H9 (cell line): ENCODE results near the gene MROH2A. TPM values are rescaled to one million over a fixed set of nuclear protein-coding genes. Genes with fewer than 3 reads are reported as not detected.

Experiments used
- DNase-seq: peaks from one replicate; pipeline ENCODE4 v3.0.0-alpha.2; 2017
- H2AFZ ChIP-seq: one replicate; pipeline ENCODE4 v1.6.1; 2013; ENCODE audit warnings: mild to moderate bottlenecking, low read length, control low read depth, moderate library complexity
- H2AK5ac ChIP-seq: 2 replicates; pipeline ENCODE4 v1.6.1; 2013; ENCODE audit warnings: low read length, control low read depth, mixed read lengths; ENCODE audit not compliant: insufficient read length
- H2BK120ac ChIP-seq: one replicate; pipeline ENCODE4 v1.6.1; 2013; ENCODE audit warnings: low read depth, mild to moderate bottlenecking, low read length, control low read depth, inconsistent platforms; ENCODE audit not compliant: poor library complexity, severe bottlenecking
- H2BK12ac ChIP-seq: 2 replicates; pipeline ENCODE4 v1.6.1; 2013; ENCODE audit warnings: low read length, control low read depth, mixed read lengths, low read depth; ENCODE audit not compliant: insufficient read length
- H2BK15ac ChIP-seq: 2 replicates; pipeline ENCODE4 v1.6.1; 2013; ENCODE audit warnings: low read depth, low read length, control low read depth
- H2BK20ac ChIP-seq: one replicate; pipeline ENCODE4 v1.6.1; 2013; ENCODE audit warnings: low read depth, mild to moderate bottlenecking, low read length, control low read depth, inconsistent platforms; ENCODE audit not compliant: poor library complexity, severe bottlenecking
- H2BK5ac ChIP-seq: 2 replicates; pipeline ENCODE4 v1.6.1; 2013; ENCODE audit warnings: low read length, control low read depth, mixed read lengths; ENCODE audit not compliant: insufficient read length
- H3K14ac ChIP-seq: 2 replicates; pipeline ENCODE4 v1.6.1; 2013; ENCODE audit warnings: low read length, control low read depth; ENCODE audit not compliant: insufficient read depth
- H3K18ac ChIP-seq: 2 replicates; pipeline ENCODE4 v1.6.1; 2013; ENCODE audit warnings: low read depth, mild to moderate bottlenecking, mixed read lengths, low read length, control low read depth; ENCODE audit not compliant: insufficient read length
- H3K23ac ChIP-seq: 2 replicates; pipeline ENCODE4 v1.6.1; 2013; ENCODE audit warnings: low read length, control low read depth, mixed read lengths, low read depth; ENCODE audit not compliant: insufficient read length
- H3K23me2 ChIP-seq: 2 replicates; pipeline ENCODE4 v1.6.1; 2013; ENCODE audit warnings: low read depth, mild to moderate bottlenecking, mixed read lengths, low read length, control low read depth; ENCODE audit not compliant: insufficient read length, poor library complexity, severe bottlenecking
- H3K27ac ChIP-seq: 2 replicates; pipeline ENCODE4 v1.5.1; 2013; ENCODE audit warnings: low read length, control low read depth, mixed read lengths, low read depth; ENCODE audit not compliant: insufficient read length
- H3K27me3 ChIP-seq: 2 replicates; pipeline ENCODE4 v1.6.1; 2013; ENCODE audit warnings: low read length, control low read depth, inconsistent platforms; ENCODE audit not compliant: insufficient read depth
- H3K4ac ChIP-seq: 2 replicates; pipeline ENCODE4 v1.6.1; 2013; ENCODE audit warnings: low read depth, mild to moderate bottlenecking, control low read depth, inconsistent platforms, low read length, moderate library complexity
- H3K4me1 ChIP-seq: 2 replicates; pipeline ENCODE4 v1.6.1; 2013; ENCODE audit warnings: low read length, control low read depth, inconsistent platforms; ENCODE audit not compliant: insufficient read depth
- H3K4me2 ChIP-seq: 2 replicates; pipeline ENCODE4 v1.6.1; 2013; ENCODE audit warnings: low read length, control low read depth, mixed read lengths; ENCODE audit not compliant: insufficient read length, insufficient read depth
- H3K56ac ChIP-seq: 2 replicates; pipeline ENCODE4 v1.6.1; 2013; ENCODE audit warnings: low read depth, mild to moderate bottlenecking, mixed read lengths, low read length, control low read depth; ENCODE audit not compliant: insufficient read length
- H3K79me1 ChIP-seq: 2 replicates; pipeline ENCODE4 v1.6.1; 2013; ENCODE audit warnings: low read depth, mild to moderate bottlenecking, moderate library complexity, low read length, control low read depth, inconsistent platforms; ENCODE audit not compliant: insufficient read depth, poor library complexity, severe bottlenecking
- H3K79me2 ChIP-seq: 2 replicates; pipeline ENCODE4 v1.6.1; 2013; ENCODE audit warnings: low read length, control low read depth, inconsistent platforms; ENCODE audit not compliant: insufficient read depth
- H3K9ac ChIP-seq: 2 replicates; pipeline ENCODE4 v1.6.1; 2013; ENCODE audit warnings: low read length, control low read depth, mixed read lengths; ENCODE audit not compliant: insufficient read length; ENCODE audit errors: extremely low read depth
- H3K9me3 ChIP-seq: one replicate; pipeline ENCODE4 v1.6.1; 2013; ENCODE audit warnings: low read depth, low read length, inconsistent platforms; ENCODE audit not compliant: control insufficient read depth
- H3T11ph ChIP-seq: one replicate; pipeline ENCODE4 v1.6.1; 2013; ENCODE audit warnings: mild to moderate bottlenecking, low read length, control low read depth, inconsistent platforms
- H4K20me1 ChIP-seq: one replicate; pipeline ENCODE4 v1.6.1; 2013; ENCODE audit not compliant: control insufficient read depth, insufficient read length, insufficient read depth
- H4K5ac ChIP-seq: 2 replicates; pipeline ENCODE4 v1.6.1; 2013; ENCODE audit warnings: low read depth, mild to moderate bottlenecking, mixed read lengths, low read length, control low read depth; ENCODE audit not compliant: insufficient read length
- H4K8ac ChIP-seq: replicated peaks from 2 replicates; pipeline ENCODE4 v1.6.1; 2013; ENCODE audit warnings: low read length, control low read depth, mixed read lengths, low read depth; ENCODE audit not compliant: insufficient read length
- H4K91ac ChIP-seq: 2 replicates; pipeline ENCODE4 v1.6.1; 2013; ENCODE audit warnings: low read depth, mild to moderate bottlenecking, moderate library complexity, mixed read lengths, low read length, control low read depth; ENCODE audit not compliant: insufficient read length
- H3K27ac Mint-ChIP-seq, 3 experiments: 2 replicates in 2 of 3; 3 replicates in 1 of 3; pipeline ENCODE4 v1.8.0; 2020 to 2021; ENCODE audit warnings: mixed read lengths in 3 of 3, mild to moderate bottlenecking in 1 of 3, moderate library complexity in 1 of 3
- H3K27me3 Mint-ChIP-seq: 2 replicates; pipeline ENCODE4 v1.8.0; 2021; ENCODE audit warnings: low read depth, mild to moderate bottlenecking, moderate library complexity, mixed read lengths
- H3K36me3 Mint-ChIP-seq, 3 experiments: 2 replicates in 2 of 3; 3 replicates in 1 of 3; pipeline ENCODE4 v1.8.0; 2020 to 2021; ENCODE audit warnings: low read depth in 3 of 3, mixed read lengths in 3 of 3; ENCODE audit not compliant: insufficient read depth in 1 of 3
- H3K4me1 Mint-ChIP-seq, 2 experiments: 2 replicates each; pipeline ENCODE4 v1.8.0; 2020; ENCODE audit warnings: mixed read lengths in 2 of 2
- H3K4me3 Mint-ChIP-seq, 2 experiments: 2 replicates in 1 of 2; 3 replicates in 1 of 2; pipeline ENCODE4 v1.8.0; 2020 to 2021; ENCODE audit warnings: mild to moderate bottlenecking in 2 of 2, mixed read lengths in 2 of 2, moderate library complexity in 1 of 2
- H3K9me3 Mint-ChIP-seq, 2 experiments: 2 replicates in 1 of 2; 3 replicates in 1 of 2; pipeline ENCODE4 v1.8.0; 2020; ENCODE audit warnings: mild to moderate bottlenecking in 2 of 2, mixed read lengths in 2 of 2, moderate library complexity in 1 of 2
- WGBS: extraction: QIAGEN DNeasy Blood & Tissue Kit; methylation state at CpG from one replicate; pipeline ENCODE4 v1.1.7; 2013; ENCODE audit warnings: missing lambda C conversion rate, low lambda C conversion rate, mixed read lengths; ENCODE audit not compliant: insufficient read length; ENCODE audit errors: extremely low coverage; 5-methylcytosine and 5-hydroxymethylcytosine counted together
- total RNA-seq: library from RNA; stranded (reverse); gene quantifications from 2 replicates; pipeline ENCODE4 v1.2.1, GENCODE V29; 2021
- TF ChIP-seq, protein P1 (sequence below): fragments of 200-600 bp; sonication (generic); conservative IDR thresholded peaks from 3 replicates; pipeline ENCODE4 v1.8.0; 2021; ENCODE audit warnings: antibody characterized with exemption, mild to moderate bottlenecking

Gene MROH2A
- total RNA-seq, 1 experiment from 2014 or later = not detected

DNA sequence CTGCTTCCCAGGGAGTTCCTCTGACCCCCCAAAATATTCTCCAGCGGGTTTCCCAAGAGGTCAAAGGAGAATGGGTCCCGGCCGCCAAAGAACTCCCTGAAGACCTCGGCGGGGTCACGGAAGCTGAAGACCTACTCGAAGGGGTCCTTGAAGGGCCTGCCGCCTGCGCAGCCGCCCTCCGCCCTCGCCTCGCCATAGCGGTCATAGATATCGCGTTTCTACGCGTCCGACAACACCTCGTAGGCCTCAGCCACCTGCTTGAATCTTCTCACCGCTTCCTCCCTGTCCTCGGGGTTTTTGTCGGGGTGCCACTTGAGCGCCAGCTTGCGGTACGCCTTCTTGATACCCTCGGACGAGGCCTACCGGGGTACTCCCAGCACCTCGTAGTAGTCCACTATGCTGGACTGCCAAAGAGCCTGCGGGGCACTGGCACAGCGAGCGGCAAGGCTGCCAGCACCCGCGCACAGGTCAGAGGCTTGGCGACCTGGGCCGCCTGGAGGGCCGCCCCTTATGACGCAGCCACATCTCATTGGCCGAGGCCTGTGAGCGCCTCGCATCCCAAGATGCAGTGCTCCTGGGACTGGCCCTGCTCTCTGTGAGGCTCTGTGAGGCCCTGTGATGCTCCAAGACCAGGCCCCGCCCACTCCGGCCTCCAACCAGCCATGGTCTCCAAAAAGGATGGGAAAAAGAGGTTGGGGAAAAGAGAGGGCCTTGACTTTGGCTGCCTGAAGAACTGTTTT is 23.1 kb upstream of the MROH2A start:
- Histone ChIP-seq H3K56ac (no peak overlapping the region), H4K5ac (no peak overlapping the region), H4K8ac (no peak overlapping the region), H3K9me3 (no peaks in the 10 kb centered on the region), H2BK12ac (no peak overlapping the region), H2BK20ac (no peak overlapping the region), H3K14ac (no peak overlapping the region), H2BK5ac (no peak overlapping the region), H2AK5ac (no peak overlapping the region), H4K20me1 (no peaks in the 10 kb centered on the region), H2BK120ac (no peak overlapping the region), H3K9ac (no peak overlapping the region), H2BK15ac (no peak overlapping the region), H3K23ac (no peak overlapping the region), H3K4me1 (no peaks in the 10 kb centered on the region), H3K18ac (no peak overlapping the region), H3K79me1 (no peaks in the 10 kb centered on the region), H3T11ph (no peak overlapping the region), H2AFZ (no peak overlapping the region), H3K79me2 (no peaks in the 10 kb centered on the region), H3K27me3 (no peaks in the 10 kb centered on the region), H4K91ac (no peak overlapping the region), H3K4ac (no peak overlapping the region), H3K23me2 (no peaks in the 10 kb centered on the region), H3K4me2 (no peak overlapping the region), H3K27ac (no peak overlapping the region)
- no peak overlapping the region for H3K27ac Mint-ChIP-seq
- peaks cover 5 to 8% of the 10 kb centered on the region in 2 experiments for H3K4me1 Mint-ChIP-seq
- no peak for DNase-seq
- WGBS = no CpG with 5 or more reads among the region's 44 CpGs
- peaks cover 13% of the 10 kb centered on the region for H3K27me3 Mint-ChIP-seq
- TF ChIP-seq, protein P1, sequence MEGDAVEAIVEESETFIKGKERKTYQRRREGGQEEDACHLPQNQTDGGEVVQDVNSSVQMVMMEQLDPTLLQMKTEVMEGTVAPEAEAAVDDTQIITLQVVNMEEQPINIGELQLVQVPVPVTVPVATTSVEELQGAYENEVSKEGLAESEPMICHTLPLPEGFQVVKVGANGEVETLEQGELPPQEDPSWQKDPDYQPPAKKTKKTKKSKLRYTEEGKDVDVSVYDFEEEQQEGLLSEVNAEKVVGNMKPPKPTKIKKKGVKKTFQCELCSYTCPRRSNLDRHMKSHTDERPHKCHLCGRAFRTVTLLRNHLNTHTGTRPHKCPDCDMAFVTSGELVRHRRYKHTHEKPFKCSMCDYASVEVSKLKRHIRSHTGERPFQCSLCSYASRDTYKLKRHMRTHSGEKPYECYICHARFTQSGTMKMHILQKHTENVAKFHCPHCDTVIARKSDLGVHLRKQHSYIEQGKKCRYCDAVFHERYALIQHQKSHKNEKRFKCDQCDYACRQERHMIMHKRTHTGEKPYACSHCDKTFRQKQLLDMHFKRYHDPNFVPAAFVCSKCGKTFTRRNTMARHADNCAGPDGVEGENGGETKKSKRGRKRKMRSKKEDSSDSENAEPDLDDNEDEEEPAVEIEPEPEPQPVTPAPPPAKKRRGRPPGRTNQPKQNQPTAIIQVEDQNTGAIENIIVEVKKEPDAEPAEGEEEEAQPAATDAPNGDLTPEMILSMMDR = no peak
- H3K9me3 Mint-ChIP-seq = peaks cover 24% of the 10 kb centered on the region in 2 experiments
- peaks cover 2 to 15% (median 5%) of the 10 kb centered on the region in 3 experiments; a peak in 6 of 7 replicates for H3K36me3 Mint-ChIP-seq
- no peak overlapping the region for H3K4me3 Mint-ChIP-seq
